Right lobe of liver (tissue), 4 donors: ENCODE results near the gene HPS1.

Source experiments
- POLR2A ChIP-seq: fragments of 450-650 bp; IDR thresholded peaks from one replicate; pipeline ENCODE4 v1.6.1; 2017; ENCODE audit warnings: antibody characterized with exemption, mild to moderate bottlenecking
- TF ChIP-seq, protein P1 (sequence below), 4 donors: fragments of 200-600 bp in 3 of 4; fragments of 450-650 bp in 1 of 4; IDR thresholded peaks; one replicate each; pipeline versions ENCODE4 v1.5.1 to v1.8.0; 2016 to 2022; ENCODE audit warnings: antibody characterized with exemption in 4 of 4, mild to moderate bottlenecking in 2 of 4
- donor health status: DM: no; HTN: no; CAD: no.
- donor health status: DM: no; HTN: no; CAD: no.
- donor health status: DM: no; HTN: yes; CAD: no.

DNA sequence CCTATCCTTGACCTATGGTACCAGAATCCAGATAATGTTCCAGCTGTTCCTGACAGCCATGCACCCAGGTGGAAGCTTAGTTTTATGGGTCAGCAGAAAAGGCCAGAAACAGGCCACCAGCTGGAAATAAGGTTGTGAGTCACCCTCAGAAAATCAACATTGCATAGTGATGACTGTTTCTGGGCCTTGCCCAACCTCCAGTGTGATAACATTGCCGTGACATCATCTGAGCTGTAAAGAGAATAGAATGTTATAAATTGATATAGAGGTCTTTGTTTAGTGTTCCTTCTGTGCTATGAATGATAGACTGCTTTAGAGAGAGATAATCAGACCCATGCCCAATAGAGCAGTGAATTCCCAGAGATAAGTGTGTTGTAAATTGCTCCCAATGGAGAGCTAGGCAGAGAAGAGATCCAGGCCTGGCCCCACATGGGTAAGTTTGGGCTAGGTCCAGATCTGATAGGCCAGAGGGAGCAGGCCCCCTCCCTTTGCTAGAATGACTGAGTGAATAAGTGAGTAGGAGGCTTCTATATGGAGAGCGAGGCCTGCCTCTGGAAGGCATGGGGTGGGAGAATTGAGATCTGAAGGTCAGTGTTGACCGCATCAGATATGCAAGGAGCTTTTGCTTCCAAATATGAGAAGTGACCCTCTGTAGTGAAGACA lies 14.2 kb upstream of the HPS1 start:
- TF ChIP-seq, protein P1, sequence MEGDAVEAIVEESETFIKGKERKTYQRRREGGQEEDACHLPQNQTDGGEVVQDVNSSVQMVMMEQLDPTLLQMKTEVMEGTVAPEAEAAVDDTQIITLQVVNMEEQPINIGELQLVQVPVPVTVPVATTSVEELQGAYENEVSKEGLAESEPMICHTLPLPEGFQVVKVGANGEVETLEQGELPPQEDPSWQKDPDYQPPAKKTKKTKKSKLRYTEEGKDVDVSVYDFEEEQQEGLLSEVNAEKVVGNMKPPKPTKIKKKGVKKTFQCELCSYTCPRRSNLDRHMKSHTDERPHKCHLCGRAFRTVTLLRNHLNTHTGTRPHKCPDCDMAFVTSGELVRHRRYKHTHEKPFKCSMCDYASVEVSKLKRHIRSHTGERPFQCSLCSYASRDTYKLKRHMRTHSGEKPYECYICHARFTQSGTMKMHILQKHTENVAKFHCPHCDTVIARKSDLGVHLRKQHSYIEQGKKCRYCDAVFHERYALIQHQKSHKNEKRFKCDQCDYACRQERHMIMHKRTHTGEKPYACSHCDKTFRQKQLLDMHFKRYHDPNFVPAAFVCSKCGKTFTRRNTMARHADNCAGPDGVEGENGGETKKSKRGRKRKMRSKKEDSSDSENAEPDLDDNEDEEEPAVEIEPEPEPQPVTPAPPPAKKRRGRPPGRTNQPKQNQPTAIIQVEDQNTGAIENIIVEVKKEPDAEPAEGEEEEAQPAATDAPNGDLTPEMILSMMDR (IDR thresholded peaks at IDR 0.05): no peak
- TF ChIP-seq POLR2A: no peak
